G401 (cell line): ENCODE results near the gene MTHFD1L. TPM values are rescaled to one million over a fixed set of nuclear protein-coding genes. Genes with fewer than 3 reads are reported as not detected.

ENCODE experiments used
- DNase-seq: peaks from one replicate; pipeline ENCODE4 v3.0.0-alpha.2; 2015; ENCODE audit warnings: low spot score
- in situ Hi-C: cut with HindIII; loops from 2 replicates; pipeline ENCODE4 v1.10.0; 2016; ENCODE audit warnings: low sequenced_read_pairs, mixed read lengths
- total RNA-seq: library from RNA; depleted of rRNA; stranded (reverse); fragments of >200 nt; shearing (Covaris generic); gene quantifications from 2 replicates; pipeline ENCODE4 v1.2.3, GENCODE V29; 2014

MTHFD1L gene
- total RNA-seq, 1 experiment from 2014 or later, result 59.6 TPM

DNA sequence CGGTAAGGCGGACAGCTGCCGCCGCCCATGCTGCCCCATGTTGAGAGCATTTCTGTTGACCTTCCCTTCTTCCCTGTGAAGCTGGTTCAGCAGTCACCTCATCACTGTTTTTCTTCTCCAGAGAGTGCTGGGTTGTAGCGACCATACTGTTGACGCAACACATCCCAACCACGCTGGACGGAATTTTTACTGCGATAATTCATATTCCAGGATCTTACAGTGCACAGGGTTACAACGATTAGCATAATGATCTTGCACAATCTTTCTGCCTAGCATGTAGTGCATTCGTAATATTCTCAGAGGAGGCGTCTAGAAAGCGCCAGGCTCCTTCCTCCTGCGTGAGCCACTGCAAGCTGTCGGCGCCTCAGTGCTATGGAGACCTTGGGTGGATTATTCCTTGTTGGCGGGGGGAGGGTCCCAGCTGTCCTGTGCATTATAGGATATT is 137.0 kb downstream of the MTHFD1L start:
- in situ Hi-C loops, result loop anchor here (25.0 kb wide), 2 partner anchors 115 to 310 kb away; no protein-coding TSS in a partner anchor

DNA sequence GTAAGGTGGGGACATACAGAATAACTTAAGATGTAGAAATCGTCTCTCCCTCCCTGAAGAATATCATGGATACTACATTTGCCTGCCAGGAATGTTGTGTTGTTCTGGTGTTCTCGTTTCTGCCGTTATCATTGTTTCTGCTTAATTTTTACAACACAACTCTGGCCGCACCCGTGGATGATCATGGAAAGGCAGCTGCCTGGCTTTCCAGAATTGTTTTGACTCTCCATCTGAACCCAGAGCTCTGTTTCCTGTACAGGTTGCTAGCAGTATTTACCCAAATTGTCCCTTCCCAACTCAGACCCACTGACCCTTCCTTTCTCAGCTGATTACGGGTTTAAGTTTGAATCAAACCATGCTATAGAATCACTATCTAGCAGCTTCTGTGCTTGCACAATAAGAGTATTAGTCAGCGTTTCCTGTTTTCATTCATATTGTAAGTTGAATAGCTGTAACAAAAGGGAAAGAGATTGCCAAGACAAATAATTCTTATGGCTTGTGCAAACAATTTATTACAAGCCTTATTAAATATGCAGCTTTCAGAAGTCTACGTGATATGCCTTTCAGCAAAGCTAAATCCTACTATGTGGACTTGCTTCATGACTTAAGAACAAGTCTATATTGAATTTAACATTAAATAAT is 139.0 kb downstream of the MTHFD1L start:
- in situ Hi-C loops, result loop anchor here (25.0 kb wide), 2 partner anchors 117 to 308 kb away; no protein-coding TSS in a partner anchor
- DNase-seq, result no peak

More for the DNA sequence above, 137.0 kb downstream of the MTHFD1L start:
- no peak for DNase-seq

DNA sequence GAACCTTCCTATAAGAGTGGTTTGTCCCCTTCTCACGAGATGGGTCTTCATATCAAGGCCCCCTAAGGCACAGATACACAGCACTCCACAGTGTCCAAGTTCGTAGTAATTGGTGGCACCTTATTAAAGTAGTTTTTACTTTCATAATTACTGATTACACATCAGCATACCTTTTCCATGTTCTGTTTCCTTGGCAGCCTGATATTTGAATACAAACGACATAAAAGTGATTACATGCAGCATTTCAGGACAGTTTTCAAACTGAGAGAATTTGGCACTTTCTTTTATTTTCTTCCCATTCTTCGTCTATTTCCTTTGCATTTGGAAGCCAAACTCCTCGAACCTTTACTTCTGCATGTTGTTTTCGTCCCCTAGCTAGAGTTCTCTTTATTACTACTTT is 139.7 kb downstream of the MTHFD1L start:
- in situ Hi-C loops, result loop anchor here (25.0 kb wide), 2 partner anchors 118 to 307 kb away; no protein-coding TSS in a partner anchor

DNA sequence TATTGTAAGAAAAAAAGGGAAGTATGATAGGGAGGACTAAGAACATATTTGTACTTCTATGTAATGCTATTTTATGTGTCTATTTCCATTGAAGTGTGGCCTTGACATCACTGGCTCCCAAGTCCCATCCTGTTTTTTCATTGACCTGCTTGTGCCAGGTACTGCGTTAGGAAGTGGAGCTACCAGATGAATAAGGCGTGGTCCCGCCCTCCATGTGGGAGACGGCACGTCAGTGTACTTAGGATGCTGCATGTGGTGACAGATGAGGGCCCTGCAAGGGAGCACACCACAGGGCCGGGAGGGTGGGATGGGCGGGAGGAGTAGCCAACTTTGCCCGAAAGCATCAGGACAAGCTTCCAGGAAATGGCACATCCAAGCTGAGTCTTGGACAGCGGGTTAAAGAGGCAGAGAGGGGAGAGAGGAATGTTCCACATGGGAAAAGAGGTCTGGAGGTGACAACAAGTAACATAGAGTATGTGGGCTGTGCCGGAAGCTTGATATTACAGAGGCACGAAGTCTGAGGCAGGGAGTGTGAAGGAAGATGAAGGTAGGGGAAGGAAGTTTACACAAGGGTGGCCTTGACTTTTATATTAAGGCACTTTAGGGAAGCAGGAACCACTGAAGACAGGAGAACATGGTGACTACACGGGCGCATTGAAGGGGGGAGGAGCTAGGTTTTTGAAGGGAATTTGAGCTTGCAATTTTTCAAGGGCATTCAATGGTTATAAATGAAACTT is 140.6 kb downstream of the MTHFD1L start:
- in situ Hi-C loops, result loop anchor here (25.0 kb wide), 2 partner anchors 119 to 306 kb away; no protein-coding TSS in a partner anchor
- no peak for DNase-seq

More for the DNA sequence above, 139.7 kb downstream of the MTHFD1L start:
- DNase-seq, result no peak

DNA sequence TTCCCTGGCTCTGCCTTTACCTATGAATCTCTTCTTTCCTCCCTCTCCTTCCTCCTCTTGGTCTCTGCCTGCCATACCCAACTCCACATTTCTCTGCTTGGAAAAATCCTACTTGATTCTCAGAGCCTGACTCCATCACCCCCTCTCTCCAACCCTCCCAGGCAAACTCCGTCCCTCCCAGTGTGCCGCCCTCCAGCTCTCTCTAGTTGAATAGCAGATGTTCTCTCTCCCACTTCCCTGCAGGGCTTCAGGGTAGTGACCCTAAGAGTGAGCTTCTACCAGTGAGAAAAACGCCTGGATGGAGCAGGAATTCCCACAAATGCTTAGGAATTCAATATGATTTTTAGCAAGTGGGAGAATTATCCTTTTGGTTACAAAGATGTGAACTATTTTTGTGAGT is 141.6 kb downstream of the MTHFD1L start:
- no peak for DNase-seq
- in situ Hi-C loops, result loop anchor here (25.0 kb wide), 2 partner anchors 120 to 305 kb away; no protein-coding TSS in a partner anchor

DNA sequence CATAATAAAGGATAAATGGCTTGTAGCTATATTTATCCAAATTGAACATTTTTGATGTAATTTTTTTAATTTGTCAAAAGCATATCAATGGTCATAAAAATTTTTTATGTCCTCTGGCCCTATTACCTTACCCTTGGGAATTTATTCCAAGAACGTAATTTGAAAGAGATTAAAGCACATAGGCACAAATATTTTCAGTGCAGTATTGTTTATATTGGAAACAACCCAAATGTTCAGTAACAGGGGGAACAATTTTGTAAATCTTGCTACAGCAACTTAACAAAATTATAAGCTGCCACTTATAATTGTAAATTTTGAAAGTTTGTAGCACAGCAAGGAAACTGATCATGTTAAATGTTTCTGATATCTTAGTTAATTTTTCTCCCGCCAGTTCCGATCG is 142.4 kb downstream of the MTHFD1L start:
- DNase-seq, result no peak
- in situ Hi-C loops, result loop anchor here (25.0 kb wide), 2 partner anchors 121 to 304 kb away; no protein-coding TSS in a partner anchor

DNA sequence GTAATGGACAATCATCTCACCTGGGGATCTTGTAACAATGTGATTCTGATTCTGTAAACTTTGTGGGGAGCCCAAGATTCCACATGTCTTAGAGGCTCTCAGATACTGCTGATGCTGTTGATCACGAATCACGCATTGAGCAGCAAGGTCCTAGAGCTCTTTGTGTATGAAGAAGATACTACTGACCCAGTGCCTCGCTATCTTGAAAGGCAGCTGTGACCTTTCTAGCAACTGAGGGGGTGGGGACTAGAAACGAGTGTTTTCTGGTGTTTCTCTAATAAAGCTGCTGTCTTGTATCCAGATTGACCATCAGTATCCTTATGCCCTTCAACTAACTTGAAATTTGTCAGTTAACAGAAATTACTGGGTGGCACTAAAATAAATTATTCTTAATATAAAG is 142.9 kb downstream of the MTHFD1L start:
- no peak for DNase-seq
- in situ Hi-C loops, result loop anchor here (25.0 kb wide), 2 partner anchors 121 to 304 kb away; no protein-coding TSS in a partner anchor

DNA sequence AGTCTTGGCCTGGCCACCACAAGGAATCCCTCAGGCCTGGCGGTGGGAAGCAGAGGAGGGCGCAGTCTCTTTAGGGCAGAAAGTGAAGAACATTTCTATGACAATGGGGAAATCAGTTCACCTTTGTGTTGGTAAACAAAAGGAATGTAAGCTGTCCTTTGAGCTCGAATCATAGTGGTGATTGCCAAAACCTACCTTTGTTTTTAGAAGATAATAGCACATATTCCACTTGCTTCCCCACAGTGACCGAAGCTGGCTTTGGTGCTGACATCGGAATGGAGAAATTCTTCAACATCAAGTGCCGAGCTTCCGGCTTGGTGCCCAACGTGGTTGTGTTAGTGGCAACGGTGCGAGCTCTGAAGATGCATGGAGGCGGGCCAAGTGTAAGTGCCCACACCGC is 144.1 kb downstream of the MTHFD1L start:
- DNase-seq, result peak; percentile 27
- in situ Hi-C loops, result loop anchor here (25.0 kb wide), 2 partner anchors 122 to 303 kb away; no protein-coding TSS in a partner anchor

DNA sequence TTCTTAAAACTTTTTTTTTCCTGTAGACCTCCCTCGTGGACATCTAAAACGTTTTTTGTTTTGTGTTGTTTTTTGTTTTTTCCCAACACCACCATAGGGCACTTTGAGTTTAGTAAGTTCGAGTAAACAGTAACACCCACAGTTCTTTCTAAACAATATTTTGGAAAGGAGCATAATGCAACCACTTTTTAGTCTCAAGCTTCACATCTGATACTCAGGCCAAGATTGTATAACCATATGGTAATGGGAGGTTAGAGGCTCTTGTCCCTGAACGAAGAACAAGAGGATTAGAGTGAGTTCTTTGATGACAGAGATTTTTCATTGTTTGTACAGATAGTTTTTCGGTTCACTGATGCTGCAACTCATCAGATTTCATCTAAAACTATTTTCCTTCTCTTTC is 144.6 kb downstream of the MTHFD1L start:
- in situ Hi-C loops, result loop anchor here (25.0 kb wide), 2 partner anchors 123 to 302 kb away; no protein-coding TSS in a partner anchor
- DNase-seq, result peak; percentile 35

DNA sequence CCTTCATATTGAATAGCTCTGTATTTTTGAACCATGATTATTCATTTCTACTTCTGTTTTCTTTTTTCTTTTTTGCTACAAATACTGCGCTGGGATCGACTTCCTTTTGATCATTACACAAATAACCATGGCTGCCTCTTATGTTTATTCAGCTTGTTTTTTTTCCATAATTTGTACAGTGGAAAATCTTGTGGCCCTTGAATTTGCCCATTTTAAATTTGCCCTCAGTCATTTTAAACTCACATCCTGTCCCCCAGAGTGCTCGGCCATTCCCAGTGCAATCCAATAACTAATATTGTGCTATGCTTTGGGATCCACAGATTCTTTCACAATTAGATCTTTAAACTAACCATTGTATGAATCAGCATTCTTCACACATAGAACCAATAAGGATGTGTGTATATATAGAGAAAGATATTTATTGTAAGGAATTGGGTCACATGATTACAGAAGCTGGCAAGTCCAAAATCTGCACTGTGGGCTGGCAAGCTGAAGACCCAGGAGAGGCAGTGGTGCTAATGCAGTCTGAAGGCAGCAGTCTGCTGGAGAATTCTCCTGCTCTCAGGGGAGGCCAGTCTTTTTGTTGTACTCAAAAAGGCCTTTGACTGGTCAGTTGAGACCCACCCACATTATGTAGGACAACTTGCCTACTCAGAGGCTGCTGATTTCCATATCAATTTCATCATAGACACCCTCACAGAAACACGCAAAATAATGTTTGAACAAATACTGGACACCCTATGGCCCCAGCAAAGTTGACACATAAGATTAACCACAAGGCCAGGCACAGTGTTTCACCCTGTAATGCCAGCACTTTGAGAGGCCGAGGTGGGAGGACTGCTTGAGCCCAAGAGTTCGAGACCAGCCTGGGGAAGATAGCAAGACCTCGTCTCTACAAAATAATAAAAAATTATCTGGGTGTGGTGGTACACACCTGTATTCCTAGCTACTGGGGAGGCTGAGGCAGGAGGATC is 147.1 kb downstream of the MTHFD1L start:
- in situ Hi-C loops, result loop anchor here (25.0 kb wide), 2 partner anchors 125 to 300 kb away; no protein-coding TSS in a partner anchor
- no peak for DNase-seq

DNA sequence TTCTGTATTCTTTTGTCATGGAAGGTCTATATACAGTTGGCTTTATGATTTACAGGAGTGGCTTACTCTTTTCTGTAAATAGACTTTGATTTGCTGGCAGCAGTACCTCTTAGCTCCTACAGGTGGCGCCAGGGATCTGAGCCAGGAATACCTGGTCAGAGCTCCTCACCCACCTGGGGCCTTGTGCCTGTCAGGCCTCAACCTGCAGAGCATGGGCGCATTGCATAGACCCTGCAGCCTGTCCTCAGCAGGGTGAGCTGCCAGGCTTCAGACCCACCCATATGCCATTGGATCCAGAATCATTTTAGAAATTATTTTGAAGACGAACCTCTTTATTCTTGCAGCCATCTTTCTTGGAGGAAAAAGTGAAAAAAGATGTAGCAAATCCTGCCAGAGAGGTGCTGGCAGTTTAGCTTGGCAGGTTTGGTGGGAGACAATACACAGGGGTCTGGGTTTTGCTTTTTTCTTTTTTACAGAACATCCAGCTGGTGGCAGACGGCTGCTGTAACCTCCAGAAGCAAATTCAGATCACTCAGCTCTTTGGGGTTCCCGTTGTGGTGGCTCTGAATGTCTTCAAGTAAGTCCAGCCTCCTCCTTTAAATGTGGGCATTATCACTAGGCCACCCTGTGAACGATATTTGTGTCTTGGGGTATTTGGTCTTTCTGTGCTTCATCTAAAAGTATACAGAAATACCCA is 149.1 kb downstream of the MTHFD1L start:
- in situ Hi-C loops, result loop anchor here (25.0 kb wide), 2 partner anchors 127 to 298 kb away; no protein-coding TSS in a partner anchor
- DNase-seq, result peak; percentile 92

DNA sequence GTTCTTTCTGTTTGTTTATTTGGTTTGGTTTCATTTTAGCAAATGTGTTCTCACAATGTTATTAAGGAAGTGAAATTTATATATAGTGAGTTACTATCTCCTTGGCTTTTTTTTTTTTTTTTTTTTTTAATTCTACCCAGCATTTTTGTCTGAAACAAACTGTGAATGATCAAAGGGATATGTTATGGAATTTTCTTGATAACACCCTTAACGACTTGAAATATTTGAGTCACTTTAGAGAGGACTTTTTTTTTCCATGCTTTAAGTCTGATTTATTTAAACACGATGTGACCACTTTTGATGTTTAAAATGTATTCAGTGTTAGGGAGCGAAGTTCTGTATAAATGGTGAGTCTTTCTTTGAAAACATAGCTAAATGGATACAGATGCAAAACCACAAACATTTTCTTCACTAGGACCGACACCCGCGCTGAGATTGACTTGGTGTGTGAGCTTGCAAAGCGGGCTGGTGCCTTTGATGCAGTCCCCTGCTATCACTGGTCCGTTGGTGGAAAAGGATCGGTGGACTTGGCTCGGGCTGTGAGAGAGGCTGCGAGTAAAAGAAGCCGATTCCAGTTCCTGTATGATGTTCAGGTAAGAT is 149.7 kb downstream of the MTHFD1L start:
- no peak for DNase-seq
- in situ Hi-C loops, result loop anchor here (25.0 kb wide), 2 partner anchors 128 to 297 kb away; no protein-coding TSS in a partner anchor

DNA sequence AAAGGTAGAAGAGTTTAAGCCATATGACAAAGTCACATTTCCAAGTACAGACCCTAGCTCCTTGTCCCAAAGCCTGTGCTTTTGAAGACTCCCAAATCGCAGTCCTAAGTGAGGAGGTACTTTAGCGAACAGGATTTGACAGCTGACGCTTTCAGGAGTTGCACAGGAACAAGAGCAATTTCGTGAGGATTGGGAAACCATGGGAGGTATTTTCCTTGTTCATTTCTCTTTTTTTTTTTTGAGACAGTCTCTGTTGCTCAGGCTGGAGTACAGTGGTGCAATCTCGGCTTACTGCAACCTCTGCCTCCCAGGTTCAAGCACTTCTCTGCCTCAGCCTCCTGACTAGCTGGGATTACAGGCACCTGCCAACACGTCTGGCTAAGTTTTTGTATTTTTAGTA is 150.6 kb downstream of the MTHFD1L start:
- DNase-seq, result no peak
- in situ Hi-C loops, result loop anchor here (25.0 kb wide), 2 partner anchors 129 to 296 kb away; no protein-coding TSS in a partner anchor

DNA sequence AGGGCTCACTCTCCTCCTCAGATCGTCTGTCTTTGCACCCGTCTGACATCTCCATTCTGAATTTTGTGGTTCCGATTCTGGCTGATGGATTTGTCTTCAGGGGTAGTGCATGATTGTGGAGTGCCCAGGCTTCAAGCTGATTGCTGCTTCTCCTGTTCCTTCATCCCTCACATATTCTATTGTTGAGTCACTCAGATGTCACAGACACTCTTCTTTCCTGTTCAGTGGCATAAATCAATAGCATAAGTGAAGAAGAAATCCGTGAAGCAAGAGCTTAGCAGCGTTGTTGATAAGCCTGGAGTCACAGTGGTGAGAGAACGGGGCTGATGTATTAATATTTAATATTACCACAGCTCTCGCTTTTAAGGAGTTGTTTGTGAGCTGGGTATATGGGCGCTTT is 152.5 kb downstream of the MTHFD1L start:
- in situ Hi-C loops, result loop anchor here (25.0 kb wide), 2 partner anchors 131 to 294 kb away; no protein-coding TSS in a partner anchor
- no peak for DNase-seq

DNA sequence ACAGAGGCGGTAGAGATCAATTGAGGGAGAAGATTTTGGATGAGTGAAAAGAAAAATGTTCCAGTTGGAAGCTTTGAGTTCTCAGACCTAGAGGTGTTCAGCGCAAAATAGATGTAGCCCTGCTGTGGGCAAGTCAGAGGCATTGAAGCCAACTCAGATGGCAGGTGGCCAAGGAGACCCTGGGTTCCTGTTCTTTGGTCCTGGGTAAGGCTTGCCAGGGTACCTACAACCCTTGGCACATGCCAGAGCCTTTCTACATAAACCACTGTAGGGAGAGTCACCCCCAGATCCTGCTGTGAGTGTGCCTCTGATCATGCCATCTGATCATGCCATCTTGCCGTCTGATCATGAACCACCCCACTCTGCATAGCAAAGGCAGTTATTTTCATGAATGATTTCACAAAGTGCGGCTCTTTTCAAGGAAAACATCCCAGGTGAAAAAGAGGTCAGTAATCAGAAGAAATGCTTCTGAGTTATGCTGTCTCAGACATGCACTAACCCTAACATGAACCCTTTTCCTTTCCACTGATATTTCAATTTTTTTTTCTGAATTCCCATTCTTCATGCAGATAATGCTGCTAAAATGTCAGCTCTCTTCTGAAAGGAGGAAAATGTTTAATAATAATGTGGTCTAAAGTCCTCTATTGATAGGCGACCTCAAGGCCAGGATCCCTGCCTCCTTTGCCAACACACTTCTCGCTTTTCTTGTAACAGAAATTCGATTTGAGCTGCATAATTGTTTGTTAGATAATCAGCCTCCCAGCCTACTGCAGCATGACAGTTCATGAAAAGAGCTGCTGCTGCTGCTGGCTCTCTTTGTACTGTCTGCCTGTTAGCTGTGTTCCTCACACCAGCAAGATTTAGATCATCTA is 153.6 kb downstream of the MTHFD1L start:
- peak; percentile 40 for DNase-seq
- in situ Hi-C loops, result loop anchor here (25.0 kb wide), 2 partner anchors 132 to 293 kb away; no protein-coding TSS in a partner anchor

DNA sequence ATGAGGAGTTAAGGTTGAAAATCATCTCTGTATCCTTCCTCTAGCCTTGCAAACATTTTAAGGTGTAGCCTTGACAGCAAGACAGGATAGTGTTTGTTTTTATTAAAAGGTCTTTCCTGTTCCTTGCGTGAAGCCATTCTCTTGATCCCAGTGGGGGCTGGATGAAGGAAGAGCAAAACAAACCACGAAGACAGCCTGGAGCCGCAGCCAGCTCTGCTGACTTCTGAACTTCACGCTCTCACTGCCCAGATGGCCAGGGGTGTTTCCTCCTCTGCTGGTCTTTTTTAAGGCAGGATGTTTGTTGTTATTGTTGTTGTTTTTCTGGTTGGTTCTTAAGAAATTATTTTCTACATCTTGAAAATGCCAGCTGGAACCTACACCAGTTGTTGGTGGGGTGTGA is 156.4 kb downstream of the MTHFD1L start:
- in situ Hi-C loops, result loop anchor here (25.0 kb wide), 2 partner anchors 135 to 290 kb away; no protein-coding TSS in a partner anchor
- no peak for DNase-seq
